GM03348 (cell line): Measurements from ENCODE around the gene DNAH8.
"Not testable (repeated sequence)": the region's sequence is repeated elsewhere in the genome, so short reads cannot be mapped to it uniquely, and the experiment has no call there.

Experiments
- DNase-seq: peaks from one replicate; pipeline ENCODE4 v3.0.0; 2012; ENCODE audit warnings: low spot score

The DNAH8 gene

DNA sequence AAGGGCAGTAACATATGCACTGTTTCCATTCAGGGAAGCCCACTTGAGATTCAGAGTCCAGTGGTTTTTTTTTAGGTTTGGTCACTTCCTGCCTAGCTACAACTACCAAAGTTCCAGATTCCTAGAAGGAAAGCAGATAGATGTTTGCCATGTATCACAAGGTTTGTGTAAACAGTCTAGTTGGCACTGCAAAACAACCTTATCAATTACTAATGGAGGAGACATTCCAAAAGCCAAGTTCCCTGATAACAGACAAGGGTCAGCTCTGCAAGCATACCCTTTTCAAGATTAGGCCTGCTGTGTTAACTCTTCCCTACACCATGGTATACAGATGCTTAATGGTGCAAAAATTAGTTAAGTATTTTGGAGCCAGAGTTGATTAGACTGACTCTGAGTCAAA is 192.2 kb downstream of the DNAH8 start:
- DNase-seq: no peak

DNA sequence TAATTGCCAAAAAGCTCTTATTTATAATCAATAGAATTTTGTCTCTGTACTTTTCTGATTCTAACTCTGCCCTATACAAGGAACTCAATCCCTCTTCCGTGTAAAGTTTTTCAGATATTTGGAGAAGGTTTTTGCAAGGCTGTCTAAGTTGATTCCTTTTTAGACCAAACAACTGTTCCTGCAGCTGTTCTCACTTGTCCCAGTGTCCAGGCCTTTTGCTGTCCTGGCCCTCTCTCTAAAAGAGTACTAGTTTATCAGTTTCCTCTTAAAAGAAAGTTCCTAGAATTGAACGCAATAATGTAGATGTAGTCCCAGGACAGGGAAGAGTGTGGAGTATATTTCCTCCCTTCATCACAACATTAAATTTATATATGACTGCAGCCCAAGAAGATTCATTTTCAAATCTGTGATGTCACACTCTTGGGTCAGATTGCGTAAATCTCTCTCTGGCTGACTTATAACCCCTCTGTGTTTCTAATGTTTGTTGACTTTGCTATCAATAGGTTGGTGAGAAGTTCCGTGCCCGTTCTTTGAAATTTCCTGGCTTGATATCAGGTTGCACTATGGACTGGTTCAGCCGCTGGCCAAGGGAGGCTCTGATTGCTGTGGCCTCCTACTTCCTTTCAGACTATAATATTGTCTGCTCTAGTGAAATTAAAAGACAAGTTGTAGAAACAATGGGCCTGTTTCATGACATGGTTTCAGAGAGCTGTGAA is 194.1 kb downstream of the DNAH8 start:
- no peak for DNase-seq

DNA sequence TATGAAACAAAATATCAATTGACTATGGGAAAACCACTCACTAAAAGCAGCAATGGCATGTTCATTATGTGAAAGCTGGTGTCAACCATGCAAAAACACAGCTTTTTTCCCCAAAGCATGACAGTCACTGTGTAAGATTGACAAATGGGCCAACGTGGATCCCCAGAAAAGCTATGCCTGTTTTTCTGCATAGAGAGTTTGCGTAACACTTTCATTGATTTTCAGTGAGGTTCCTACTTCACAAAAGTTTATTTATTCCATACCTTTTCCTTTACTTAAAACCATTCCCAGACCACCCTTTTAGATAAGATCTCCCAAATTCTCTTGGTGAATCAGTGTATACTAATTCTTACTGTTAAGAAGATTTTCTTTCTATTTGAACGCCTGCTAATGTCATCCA is 195.1 kb downstream of the DNAH8 start:
- DNase-seq: no peak

DNA sequence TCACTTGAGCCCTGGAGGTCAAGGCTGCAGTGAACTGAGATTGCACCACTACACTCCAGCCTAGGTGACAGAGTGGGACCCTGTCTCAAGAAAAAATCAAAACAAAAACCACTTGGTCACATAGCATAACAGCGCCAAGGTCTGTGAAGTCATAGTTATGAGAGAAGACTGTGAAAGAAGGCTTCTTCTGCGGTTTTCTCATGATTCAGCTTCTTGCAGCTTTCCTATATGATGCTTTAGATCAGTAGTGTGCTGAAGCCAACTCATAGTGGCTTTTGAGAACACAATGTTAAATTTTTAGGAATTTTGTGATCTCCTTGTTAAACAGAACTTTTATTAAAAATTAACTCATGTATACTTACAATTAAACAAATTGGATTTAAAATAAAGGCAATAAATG is 197.3 kb downstream of the DNAH8 start:
- DNase-seq: no peak

DNA sequence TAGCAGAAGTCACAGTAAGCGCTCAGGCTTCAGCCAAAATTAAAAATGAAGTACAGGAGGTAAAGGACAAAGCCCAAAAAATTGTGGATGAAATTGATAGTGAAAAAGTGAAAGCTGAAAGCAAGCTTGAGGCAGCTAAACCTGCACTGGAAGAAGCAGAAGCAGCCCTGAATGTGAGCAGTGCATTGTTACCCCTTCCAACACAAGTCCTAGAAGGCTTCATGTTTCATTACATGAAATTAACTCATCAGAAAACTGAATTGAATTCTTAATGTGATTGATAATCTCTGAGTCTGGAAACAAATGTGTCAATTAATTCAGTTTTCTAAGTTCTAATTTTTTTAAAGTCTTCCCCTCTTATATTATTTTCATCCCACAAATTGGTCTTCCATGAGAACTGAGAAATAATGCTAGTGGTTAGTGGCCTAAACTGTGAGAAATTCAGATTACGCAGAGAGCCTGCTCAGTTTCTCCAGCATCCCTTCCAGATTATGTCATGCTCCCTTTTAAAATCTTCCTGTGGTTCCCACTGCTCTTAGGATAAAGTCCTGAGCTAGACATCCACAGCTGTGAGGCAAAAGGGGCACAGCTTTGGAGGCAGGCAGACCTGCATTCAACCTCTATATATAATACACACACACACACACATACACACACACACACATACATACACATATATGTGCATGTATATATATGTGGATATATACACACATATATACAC is 200.3 kb downstream of the DNAH8 start:
- DNase-seq: no peak

DNA sequence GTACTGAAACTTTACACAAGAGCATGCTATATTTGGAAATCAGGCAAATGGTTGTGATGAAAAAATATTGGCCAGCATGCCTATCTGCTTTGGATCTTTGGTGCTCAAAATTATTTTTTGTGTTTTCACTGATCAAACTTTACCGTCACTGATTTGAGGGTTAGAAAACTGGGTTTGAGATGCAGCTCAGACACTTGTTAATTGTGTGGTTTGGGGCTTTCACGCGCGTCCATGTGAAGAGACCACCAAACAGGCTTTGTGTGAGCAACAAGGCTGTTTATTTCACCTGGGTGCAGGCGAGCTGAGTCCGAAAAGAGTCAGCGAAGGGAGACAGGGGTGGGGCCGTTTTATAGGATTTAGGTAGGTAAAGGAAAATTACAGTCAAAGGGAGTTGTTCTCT is 206.4 kb downstream of the DNAH8 start:
- DNase-seq: not testable (repeated sequence)

DNA sequence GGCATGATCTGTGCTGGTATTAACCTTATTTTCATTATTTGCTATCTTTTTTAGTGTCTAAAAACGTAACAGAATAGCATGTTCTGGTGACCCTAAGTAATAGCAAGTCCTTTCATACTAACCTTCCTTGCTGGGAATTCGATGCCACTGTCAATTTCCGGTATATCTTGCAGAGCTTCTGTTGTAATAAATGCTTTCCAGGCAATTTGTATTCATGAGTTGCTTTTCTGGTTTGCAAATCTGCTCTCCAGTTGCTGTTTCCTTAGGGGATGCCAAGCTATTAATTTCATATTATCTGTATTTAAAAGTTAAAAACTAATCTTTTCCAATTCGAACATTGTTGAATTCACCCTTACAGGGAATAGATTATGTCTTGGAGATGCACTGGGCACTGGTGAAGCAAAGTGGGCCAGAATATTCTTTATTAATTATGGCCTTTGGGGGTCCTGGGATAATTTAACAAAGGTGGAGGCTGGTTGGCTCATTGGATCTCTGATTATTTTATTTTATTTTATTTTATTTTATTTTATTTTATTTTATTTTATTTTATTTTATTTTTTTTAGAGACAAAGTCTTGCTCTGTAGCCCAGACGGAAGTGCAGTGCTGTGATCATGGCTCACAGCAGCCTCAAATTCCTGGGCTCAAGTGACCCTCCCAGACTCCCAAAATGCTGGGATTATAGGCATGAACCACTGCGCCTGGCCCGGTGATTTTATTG is 209.8 kb downstream of the DNAH8 start:
- no peak for DNase-seq

DNA sequence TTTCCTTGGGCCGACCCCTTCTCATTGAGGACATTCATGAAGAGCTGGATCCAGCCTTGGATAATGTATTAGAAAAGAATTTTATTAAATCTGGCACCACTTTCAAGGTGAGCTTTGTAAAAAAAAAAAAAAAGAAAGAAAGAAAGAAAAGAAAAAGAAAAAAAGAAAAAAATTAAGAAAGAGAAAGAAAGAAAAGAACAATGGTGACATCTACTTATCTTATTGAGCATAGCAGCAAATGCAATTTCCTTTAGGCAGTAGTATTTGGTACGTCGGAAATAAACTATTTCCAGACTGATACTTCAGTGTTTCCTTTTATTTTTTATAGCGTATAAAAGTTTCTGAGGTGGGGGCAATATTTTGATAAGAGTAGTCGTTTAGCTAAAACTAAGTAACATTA is 214.4 kb downstream of the DNAH8 start:
- DNase-seq: no peak

DNA sequence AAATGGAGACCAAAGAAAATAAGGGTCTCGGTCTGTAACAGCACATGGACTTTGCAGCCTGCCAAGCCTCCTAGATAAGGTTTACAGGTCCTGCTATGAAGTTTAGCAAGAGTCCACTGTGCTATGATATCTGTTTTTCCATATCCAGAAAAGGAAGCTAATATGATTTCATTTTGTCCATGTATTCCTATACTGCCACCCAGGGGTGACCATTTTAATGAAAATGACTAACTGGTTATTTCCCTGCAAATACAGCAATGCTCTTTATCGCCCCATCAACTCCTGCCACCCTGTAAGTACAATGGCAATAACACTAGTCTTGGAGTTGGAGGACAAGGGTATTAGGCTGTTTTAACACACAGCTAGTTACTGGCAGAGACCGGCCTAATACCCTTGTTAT is 218.3 kb downstream of the DNAH8 start:
- peak; percentile 21 for DNase-seq

DNA sequence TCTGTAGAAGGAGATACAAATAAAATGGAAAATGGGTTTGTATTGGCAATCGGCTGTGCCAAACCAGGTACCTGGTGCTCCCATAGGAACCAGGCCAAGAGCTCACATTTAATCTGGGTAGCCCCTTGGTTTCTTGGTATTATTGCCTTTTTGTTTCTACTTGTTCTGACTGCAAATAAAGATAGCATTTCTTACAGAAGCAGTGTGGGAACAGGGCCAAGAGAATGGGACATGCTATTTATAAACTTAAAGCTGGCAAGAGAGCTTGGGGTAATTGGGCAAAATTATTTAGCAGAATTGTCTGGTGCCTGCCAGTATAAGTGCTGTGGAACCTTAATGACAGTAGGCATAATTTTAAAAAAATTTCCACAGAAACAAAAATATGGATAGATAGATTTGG is 219.9 kb downstream of the DNAH8 start:
- no peak for DNase-seq

DNA sequence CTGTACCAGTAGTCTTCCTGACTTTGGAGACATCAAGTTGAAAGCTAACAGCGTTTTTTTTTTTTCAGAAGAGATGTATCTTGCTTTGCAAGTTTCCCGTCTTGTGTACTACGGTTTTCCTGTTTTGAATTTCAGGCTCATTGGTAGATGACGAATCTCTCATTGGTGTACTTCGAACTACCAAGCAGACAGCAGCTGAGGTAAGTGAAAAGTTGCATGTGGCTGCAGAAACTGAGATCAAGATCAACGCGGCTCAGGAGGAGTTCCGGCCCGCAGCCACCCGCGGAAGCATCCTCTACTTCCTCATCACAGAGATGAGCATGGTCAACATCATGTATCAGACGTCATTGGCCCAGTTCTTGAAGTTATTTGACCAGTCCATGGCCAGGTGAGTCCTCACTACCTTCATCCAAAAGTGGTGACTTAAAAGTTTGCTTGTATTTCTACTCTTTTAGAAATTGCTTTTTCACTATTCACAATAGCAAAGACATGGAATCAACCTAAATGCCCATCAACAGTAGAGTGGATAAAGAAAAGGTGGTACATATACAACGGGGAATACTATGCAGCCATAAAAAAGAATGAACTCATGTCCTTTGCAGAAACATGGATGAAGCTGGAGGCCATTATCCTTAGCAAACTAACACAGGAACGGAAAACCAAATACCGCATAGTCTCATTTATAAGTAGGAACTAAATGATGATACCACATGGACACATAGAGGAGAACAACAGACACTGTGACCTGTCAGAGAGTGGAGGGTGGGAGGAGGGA is 222.9 kb downstream of the DNAH8 start:
- DNase-seq: no peak

DNA sequence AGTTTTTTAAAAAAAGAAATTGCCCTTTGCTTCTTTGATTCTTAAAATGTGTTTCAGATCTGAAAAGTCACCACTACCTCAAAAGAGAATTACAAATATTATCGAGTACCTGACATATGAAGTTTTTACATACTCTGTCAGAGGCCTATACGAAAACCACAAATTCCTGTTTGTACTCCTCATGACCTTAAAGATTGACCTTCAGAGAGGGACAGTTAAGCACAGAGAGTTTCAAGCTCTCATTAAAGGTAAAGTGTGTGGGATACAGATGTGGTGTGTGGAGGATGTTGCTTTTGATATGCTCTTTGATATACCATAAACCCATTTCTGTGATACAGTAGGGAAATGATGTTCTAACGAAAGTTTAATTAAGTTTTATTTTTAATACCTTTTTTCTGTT is 223.6 kb downstream of the DNAH8 start:
- DNase-seq: no peak

DNA sequence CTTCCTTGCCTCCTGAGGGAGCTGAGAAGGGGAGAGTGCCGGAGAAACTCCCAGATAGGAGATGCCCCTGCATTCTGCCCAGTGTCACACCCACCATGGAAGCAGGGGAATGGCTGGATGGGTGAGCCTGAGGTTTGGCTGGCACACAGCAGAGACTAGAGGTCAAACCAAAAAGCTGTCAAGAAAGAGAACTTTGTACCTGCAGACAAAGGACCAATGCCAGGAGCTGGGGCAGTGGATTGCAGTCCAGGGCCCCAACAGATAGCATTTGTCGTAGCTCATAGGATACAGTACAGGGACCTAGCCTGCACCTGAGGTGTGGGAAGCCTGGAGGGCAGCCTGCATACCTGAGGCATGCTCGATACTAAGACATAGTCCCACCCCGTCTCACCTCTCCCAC is 227.3 kb downstream of the DNAH8 start:
- DNase-seq: no peak

DNA sequence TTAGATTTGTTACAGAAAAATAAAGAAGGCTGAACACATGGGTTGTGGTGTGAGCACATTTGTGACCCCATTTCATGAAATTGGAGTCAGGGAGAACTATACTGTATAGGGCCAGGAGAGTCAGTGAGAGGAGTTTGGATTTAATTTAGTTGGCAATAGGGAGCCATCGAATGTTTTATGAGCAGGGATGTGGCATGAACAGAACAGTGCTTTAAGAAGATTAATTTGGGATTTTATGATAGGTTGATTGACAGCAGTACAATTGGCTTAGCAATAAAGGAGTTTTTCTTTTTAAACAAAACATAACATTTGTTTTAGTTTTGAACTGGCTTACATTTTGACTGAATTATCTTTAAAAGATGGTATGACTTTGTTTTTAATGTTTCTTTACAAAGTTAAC is 227.9 kb downstream of the DNAH8 start:
- DNase-seq: no peak

DNA sequence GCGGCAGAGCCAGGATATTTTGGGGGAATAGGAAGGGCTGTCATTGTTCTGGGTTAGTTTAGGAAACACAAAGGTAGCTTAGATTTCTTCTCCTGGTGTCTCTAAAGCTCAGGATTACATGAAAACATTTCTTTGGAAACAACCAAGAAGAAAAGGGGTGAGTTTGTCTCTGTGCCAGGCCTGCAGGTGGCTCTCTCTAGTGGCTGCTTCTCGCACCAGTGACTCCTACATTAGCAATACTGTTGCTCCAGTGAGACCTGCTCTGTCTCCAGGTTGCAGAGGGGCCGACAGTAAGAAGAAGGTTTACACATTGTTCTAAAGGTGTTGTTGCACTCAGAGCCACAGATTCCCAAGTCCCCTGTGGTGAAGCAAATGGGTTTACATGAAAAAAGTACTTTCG is 228.9 kb downstream of the DNAH8 start:
- no peak for DNase-seq

DNA sequence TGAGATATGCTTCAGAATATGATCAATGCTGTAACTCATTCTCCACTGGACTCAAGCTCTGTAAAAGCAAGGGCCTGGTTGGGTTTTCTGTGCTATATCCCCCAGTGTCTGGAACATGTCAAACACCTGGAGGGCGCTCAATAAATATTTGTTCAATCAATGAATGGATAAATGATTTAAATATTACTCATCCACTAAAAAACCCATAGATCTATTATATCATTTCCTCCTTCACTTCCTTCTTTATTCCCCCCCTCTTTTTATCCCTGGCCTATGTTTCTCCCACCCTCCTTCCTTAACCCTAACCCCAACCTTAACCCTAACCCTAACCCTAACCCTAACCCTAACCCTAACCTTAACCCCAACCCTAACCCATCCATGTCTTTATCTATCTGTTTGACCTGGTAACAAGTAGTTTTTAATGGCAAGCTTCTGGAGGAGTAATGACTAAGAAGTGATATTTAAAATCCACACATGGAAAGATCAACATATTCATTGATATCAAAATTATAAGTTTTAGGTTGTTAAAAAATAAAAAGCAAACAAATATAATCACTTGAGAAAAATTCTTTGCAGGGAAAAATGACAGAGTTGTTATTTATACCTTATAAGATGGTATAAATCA is 229.7 kb downstream of the DNAH8 start:
- no peak for DNase-seq

DNA sequence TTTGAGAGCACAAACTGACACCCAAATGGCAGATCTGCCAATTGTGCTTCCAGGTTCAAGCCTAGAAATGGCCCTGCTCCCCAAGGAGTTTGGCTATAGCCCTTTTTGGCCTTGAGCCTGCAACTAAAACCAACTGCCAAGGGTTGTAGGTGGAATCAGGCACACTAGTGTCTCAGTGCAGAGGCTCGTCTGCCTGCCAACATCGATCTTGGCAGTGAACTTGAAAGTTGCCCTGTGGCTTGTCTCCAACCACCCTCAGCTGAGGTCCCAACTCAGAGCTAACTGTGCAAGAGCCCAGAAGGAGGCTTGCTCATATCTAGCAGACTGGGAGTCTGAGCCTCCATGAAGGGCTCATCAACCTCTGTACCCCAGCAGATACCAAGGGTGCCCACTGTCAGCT is 240.8 kb downstream of the DNAH8 start:
- DNase-seq: no peak

DNA sequence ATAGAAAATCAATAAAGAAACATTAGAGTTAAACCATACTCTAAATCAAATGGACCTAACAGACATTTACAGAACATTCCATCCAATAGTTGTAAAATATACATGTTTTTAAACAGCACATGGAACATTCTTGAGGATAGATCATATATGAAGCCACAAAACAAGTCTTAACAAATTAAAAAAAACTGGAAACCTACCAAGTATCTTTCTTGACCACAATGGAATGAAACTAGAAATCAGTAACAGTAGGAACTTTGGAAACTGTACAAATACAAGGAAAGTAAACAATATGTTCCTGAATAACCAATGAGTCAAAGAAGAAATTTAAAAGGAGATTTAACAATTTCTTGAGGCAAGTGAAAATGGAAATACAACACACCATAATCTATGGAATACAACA is 242.3 kb downstream of the DNAH8 start:
- DNase-seq: no peak

DNA sequence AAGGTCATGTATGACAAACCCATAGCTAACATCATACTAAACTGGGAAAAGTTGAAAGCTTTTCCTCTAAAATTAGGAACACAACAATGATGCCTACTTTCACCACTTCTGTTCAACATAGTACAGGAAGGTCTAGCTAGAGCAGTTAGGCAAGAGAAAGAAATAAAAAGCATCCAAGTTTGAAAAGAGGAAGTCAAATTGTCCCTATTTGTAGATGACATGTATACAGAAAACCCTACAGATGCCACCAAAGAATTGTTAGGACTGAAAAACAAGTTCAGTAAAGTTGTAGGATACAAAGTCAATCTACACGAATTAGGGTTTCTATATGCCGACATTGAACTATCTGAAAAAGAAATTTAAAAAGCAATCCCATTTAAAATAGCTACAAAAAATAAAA is 244.0 kb downstream of the DNAH8 start:
- DNase-seq: no peak

DNA sequence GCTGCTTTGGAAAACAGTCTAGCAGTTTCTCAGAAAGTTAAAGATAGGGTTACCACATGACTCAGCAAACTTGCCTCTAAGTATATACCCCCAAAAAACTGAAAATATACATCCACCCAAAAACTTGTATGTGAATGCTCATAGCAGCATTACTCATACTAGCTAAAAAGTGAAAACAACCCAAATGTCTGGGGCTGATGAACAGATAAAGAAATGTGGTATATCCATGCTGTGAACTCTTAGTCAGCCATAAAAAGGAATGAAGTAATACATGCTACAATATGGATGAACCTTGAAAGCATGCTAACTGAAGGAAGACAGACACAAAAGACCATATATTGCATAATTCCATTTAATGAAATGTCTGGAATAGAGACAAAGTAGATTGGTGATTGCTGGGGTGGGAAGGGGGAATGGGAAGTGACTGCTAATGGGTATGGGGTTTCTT is 253.6 kb downstream of the DNAH8 start:
- DNase-seq: no peak

DNA sequence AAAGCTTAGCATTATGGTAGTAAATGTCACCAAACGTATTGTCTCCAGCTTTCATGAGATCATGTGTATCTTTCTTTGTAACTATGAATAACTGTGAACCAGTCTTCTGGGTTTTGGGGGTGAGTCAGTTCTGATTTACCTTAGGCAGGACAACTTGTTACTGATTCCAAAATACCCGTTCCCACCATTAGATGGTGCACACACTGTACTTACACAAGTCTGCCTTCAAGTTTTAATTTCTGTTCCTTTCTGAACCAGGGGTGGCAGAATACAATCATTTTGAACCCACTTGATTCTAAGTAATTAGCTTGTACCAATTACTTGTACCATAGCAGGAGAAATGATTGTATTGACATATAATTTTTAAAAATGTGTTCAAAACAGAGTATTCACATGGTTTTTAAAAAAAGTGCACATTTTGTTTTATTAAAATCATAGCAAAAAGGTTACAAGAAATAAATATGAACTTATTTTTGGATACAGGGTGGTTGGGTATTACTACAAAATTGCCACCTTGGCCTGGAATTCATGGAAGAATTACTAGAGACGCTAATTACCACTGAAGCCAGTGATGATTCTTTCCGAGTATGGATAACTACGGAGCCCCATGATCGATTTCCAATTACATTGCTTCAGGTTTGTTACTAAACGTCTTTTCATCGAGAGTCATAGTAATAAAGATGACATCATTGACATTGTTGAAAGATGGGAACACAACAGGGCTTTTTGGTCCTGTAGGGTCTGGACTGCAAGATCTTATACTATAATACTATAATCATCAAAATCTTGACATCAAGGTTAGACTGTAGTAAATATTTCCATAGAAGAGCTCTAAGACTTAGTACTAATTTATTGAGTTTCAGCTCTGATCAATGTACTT is 258.3 kb downstream of the DNAH8 start:
- DNase-seq: peak; percentile 71
